GM12878 (cell line): ENCODE results near the gene LY6G5B. TPM values are rescaled to one million over a fixed set of nuclear protein-coding genes. Genes with fewer than 3 reads are reported as not detected.

Experiments
- ATAC-seq: fragments of 200-7000 bp; cut with Tn5 transposase; 3 replicates; pipeline ENCODE4 v1.9.1; 2020; ENCODE audit warnings: mild to moderate bottlenecking, moderate library complexity
- BruUV-seq: library from RNA; stranded (reverse); fragments of 400-500 nt; replicated peaks from 2 replicates; lab custom pipeline; 2021; lab: Mats Ljungman, UMichigan
- CTCF ChIA-PET: fragments of 300-600 bp; sonication (Branson Sonifier 250); formaldehyde crosslinking; extraction: SDS; loops from one replicate; lab custom pipeline; 2021; ENCODE audit warnings: inconsistent platforms; lab: Yijun Ruan, JAX
- POLR2A ChIA-PET: fragments of 350-600 bp; formaldehyde crosslinking; extraction: SDS; loops from one replicate; lab custom pipeline; 2021; ENCODE audit warnings: inconsistent platforms; lab: Charles Lee
- RAD21 ChIA-PET: fragments of 300-600 bp; sonication (Branson Sonifier 250); formaldehyde crosslinking; loops from one replicate; lab custom pipeline; 2023; ENCODE audit warnings: antibody characterized with exemption; ENCODE audit not compliant: unreplicated experiment; lab: Charles Lee
- SMC1A ChIA-PET: fragments of 300-600 bp; sonication (Branson Sonifier 250); formaldehyde crosslinking; loops from one replicate; lab custom pipeline; 2023; ENCODE audit not compliant: unreplicated experiment, uncharacterized antibody; lab: Charles Lee
- DNase-seq: peaks from one replicate; pipeline ENCODE4 v3.0.0-alpha.2; 2011; ENCODE audit warnings: low read depth, low spot score
- FAIRE-seq: peaks from 3 replicates; lab custom pipeline; 2011; peaks lifted over from hg19 to GRCh38; lab: Jason Lieb, UNC
- H2AFZ ChIP-seq: 2 replicates; pipeline ENCODE4 v1.6.0; 2011; ENCODE audit warnings: low read depth, low read length, control low read depth; ENCODE audit not compliant: control insufficient read depth
- H3K27ac ChIP-seq: 2 replicates; pipeline ENCODE4 v1.5.1; 2011; ENCODE audit warnings: control low read depth; ENCODE audit not compliant: control insufficient read depth, insufficient read depth
- H3K27me3 ChIP-seq, 2 experiments: replicated peaks in 1 of 2; 2 replicates each; pipeline versions ENCODE4 v1.6.0 to v1.6.1; 2011; ENCODE audit warnings: low read length in 1 of 2; ENCODE audit not compliant: control insufficient read depth in 2 of 2, insufficient read depth in 2 of 2
- H3K36me3 ChIP-seq, 2 experiments: 2 replicates each; pipeline ENCODE4 v1.5.1; 2011; ENCODE audit warnings: low read length in 1 of 2; ENCODE audit not compliant: control insufficient read depth in 2 of 2, insufficient read depth in 2 of 2
- H3K4me1 ChIP-seq: 2 replicates; pipeline ENCODE4 v1.6.1; 2011; ENCODE audit warnings: mild to moderate bottlenecking, low read length, moderate library complexity, mixed read lengths; ENCODE audit not compliant: control insufficient read depth, insufficient read depth
- H3K4me2 ChIP-seq: 2 replicates; pipeline ENCODE4 v1.6.0; 2011; ENCODE audit warnings: control low read depth; ENCODE audit not compliant: control insufficient read depth, insufficient read depth
- H3K4me3 ChIP-seq: fragments of 200-600 bp; sonication (generic); 2 replicates; pipeline ENCODE4 v1.5.1; 2016
- H3K79me2 ChIP-seq: 2 replicates; pipeline ENCODE4 v1.6.0; 2011; ENCODE audit warnings: low read length; ENCODE audit not compliant: control insufficient read depth, insufficient read depth
- H3K9ac ChIP-seq: 2 replicates; pipeline ENCODE4 v1.8.0; 2011; ENCODE audit warnings: low read length, control low read depth, mixed read lengths; ENCODE audit not compliant: control insufficient read depth, insufficient read depth
- H3K9me3 ChIP-seq: replicated peaks from 3 replicates; pipeline ENCODE4 v1.5.1; 2011; ENCODE audit warnings: mild to moderate bottlenecking, low read length; ENCODE audit not compliant: control insufficient read depth, insufficient read depth
- H4K20me1 ChIP-seq: 2 replicates; pipeline ENCODE4 v1.6.0; 2011; ENCODE audit not compliant: control insufficient read depth, insufficient read depth
- CBX3 ChIP-seq: fragments of 200-600 bp; sonication (generic); IDR thresholded peaks from 2 replicates; pipeline ENCODE4 v1.6.1; 2016; ENCODE audit warnings: low read depth, borderline replicate concordance
- DPF2 ChIP-seq: fragments of 450-650 bp; IDR thresholded peaks from 2 replicates; pipeline ENCODE4 v1.6.1; 2017; ENCODE audit warnings: mild to moderate bottlenecking
- E2F8 ChIP-seq: fragments of 450-650 bp; IDR thresholded peaks from 2 replicates; pipeline ENCODE4 v1.6.1; 2018; ENCODE audit warnings: mild to moderate bottlenecking, low read depth, moderate library complexity; ENCODE audit not compliant: partially characterized antibody
- HCFC1 ChIP-seq: fragments of 150-350 bp; IDR thresholded peaks from 2 replicates; pipeline ENCODE4 v1.6.1; 2014; ENCODE audit warnings: low read length
- MEF2A ChIP-seq: IDR thresholded peaks from 2 replicates; pipeline ENCODE4 v1.6.1; 2011; ENCODE audit warnings: low read depth, mild to moderate bottlenecking, low read length, moderate library complexity; ENCODE audit not compliant: insufficient read depth
- MXI1 ChIP-seq: fragments of 150-350 bp; IDR thresholded peaks from 2 replicates; pipeline ENCODE4 v1.6.1; 2011; ENCODE audit warnings: low read depth, mild to moderate bottlenecking, inconsistent platforms, low read length, improper control_type of control experiment
- NFIC ChIP-seq: IDR thresholded peaks from 2 replicates; pipeline ENCODE4 v1.6.1; 2012; ENCODE audit warnings: low read depth, mild to moderate bottlenecking, inconsistent platforms, low read length, moderate library complexity
- NR2C2 ChIP-seq: IDR thresholded peaks from 2 replicates; pipeline ENCODE4 v1.6.1; 2011; ENCODE audit warnings: borderline replicate concordance, low read depth; ENCODE audit not compliant: control insufficient read depth, insufficient read length
- NR2F1 ChIP-seq: fragments of 450-650 bp; conservative IDR thresholded peaks from 2 replicates; pipeline ENCODE4 v1.6.1; 2017; ENCODE audit warnings: mild to moderate bottlenecking
- POLR2A ChIP-seq: IDR thresholded peaks from 2 replicates; pipeline ENCODE4 v1.6.1; 2011; ENCODE audit warnings: low read depth, mild to moderate bottlenecking, low read length
- SP1 ChIP-seq: IDR thresholded peaks from one replicate; pipeline ENCODE4 v1.6.1; 2011; ENCODE audit warnings: low read depth, low read length
- SPI1 ChIP-seq: IDR thresholded peaks from 2 replicates; pipeline ENCODE4 v1.6.1; 2011; ENCODE audit warnings: low read depth, mild to moderate bottlenecking, low read length, moderate library complexity, borderline replicate concordance; ENCODE audit not compliant: insufficient read depth
- TCF12 ChIP-seq: IDR thresholded peaks from 2 replicates; pipeline ENCODE4 v1.6.1; 2011; ENCODE audit warnings: low read depth, mild to moderate bottlenecking, low read length
- WRNIP1 ChIP-seq: IDR thresholded peaks from 2 replicates; pipeline ENCODE4 v1.6.1; 2011; ENCODE audit warnings: low read depth, low read length, improper control_type of control experiment, borderline replicate concordance
- WGBS: methylation state at CpG from one replicate; pipeline ENCODE4 v1.1.6; 2016; ENCODE audit warnings: low lambda C conversion rate; ENCODE audit not compliant: insufficient replicate concordance, insufficient coverage; ENCODE audit errors: missing lambda C conversion rate; 5-methylcytosine and 5-hydroxymethylcytosine counted together
- in situ Hi-C: fragments of 300-500 bp; cut with MboI; formaldehyde crosslinking; loops from 9 replicates; pipeline ENCODE4 v1.14.3; 2018; ENCODE audit warnings: mixed read lengths
- intact Hi-C: fragments of 100-400 bp; cut with micrococcal nuclease; formaldehyde crosslinking; loops from one replicate; pipeline ENCODE4 v1.14.2; 2022; ENCODE audit not compliant: unreplicated experiment
- polyA plus RNA-seq, 11 experiments: library from polyadenylated mRNA; depleted of rRNA in 4 of 11; unstranded in 6 of 11; stranded (reverse) in 5 of 11; fragments of >200 nt; fragmentation: Nextera tagmentation in 4 of 11; fragmentation: Illumina TruSeq in 1 of 11; extraction: Ambion mirVana in 4 of 11; extraction: Trizol in 1 of 11; gene quantifications; 1 replicate in 1 of 11; 2 replicates in 10 of 11; pipeline versions ENCODE4 v1.2.1 to v1.2.3, GENCODE V29; 2011 to 2016; ENCODE audit warnings: inconsistent platforms in 2 of 11, missing spikeins in 2 of 11, low read depth in 1 of 11
- total RNA-seq, 4 experiments: library from RNA; depleted of rRNA in 3 of 4; stranded (reverse); fragments of >200 nt in 3 of 4; fragmentation: Illumina TruSeq in 1 of 4; extraction: Trizol in 1 of 4; gene quantifications; 2 replicates each; pipeline versions ENCODE4 v1.2.1 to v1.2.3, GENCODE V29; 2013 to 2021

The LY6G5B gene
- total and polyA plus RNA-seq, 10 of the 15 experiments (the other 5 are each of a cell fraction or from before 2014, with no cell fraction given), result 3.2 to 16.5 (median 7.5) TPM

DNA sequence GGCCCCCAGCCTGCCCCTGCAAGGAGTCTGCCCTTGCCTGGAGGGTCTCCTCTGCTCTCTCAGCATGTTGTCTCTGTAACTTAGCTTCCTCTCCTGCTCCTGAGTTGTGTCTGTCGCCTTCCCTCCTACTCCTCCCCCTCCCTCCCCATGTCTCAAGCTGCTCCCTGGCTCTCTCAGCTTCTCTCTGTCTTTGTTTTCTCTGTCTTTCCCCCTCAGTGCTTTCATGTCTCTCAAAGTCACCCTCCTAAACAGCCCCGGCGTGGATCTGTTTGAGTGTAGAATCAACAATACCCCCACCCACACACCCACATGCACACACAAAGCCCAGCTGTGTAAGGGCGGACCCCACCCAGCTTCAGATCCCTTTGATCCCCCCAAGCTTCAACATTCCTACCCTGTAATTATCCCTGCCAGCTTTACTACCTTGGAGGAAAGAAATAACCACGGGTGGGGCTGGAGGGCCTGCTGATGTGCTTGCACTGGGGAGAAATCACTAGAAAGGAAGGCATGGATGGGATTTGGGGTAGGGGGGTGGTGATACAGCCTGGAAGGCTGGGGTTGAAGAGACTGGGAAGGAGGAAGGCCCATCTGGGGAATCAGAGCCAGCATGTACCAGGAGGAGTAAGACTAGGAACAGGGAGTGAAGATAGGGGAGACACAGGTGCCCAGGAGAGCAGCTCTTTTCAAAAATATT is 44.4 kb downstream of the LY6G5B start:
- POLR2A ChIA-PET, result interaction anchor here (0.5 to 1.3 kb wide), 4 partner anchors 21 to 202 kb away, joined by 3 to 6 read pairs (median 4); no protein-coding TSS in a partner anchor
- RAD21 ChIA-PET, result no interaction called here
- H3K27ac ChIP-seq, result no peak overlapping the region
- no peak for DNase-seq
- no peaks in the 10 kb centered on the region for H3K4me1 ChIP-seq
- no TSS peak for BruUV-seq
- CTCF ChIA-PET, result interaction anchor here (1.1 to 1.4 kb wide), 2 partner anchors 10 to 56 kb away, joined by 3 to 5 read pairs; partner anchors contain the start of gene MPIG6B
- SMC1A ChIA-PET, result interaction anchor here (0.6 to 2.1 kb wide), 2 partner anchors 10 to 56 kb away, joined by 3 to 7 read pairs; partner anchors contain the start of gene MPIG6B
- H3K4me3 ChIP-seq, result no peak overlapping the region
- peaks cover 0 to 2% of the 10 kb centered on the region in 2 experiments; a peak in 3 of 4 replicates for H3K27me3 ChIP-seq
- H4K20me1 ChIP-seq, result no peaks in the 10 kb centered on the region
- 31% methylated on average over 5 of the region's 5 CpGs for WGBS
- no peaks in the 10 kb centered on the region for H3K36me3 ChIP-seq
- no peak for ATAC-seq
- FAIRE-seq, result no peak
- H3K79me2 ChIP-seq, result no peaks in the 10 kb centered on the region
- no peak overlapping the region for H3K4me2 ChIP-seq
- TF ChIP-seq E2F8 (no peak), POLR2A (no peak), TCF12 (no peak), MXI1 (no peak), HCFC1 (no peak), NFIC (no peak), SPI1 (no peak), WRNIP1 (no peak), NR2C2 (no peak), DPF2 (no peak), SP1 (no peak), MEF2A (no peak), NR2F1 (no peak), CBX3 (no peak)
- TF ChIP-seq, all 136 proteins: peak for 0
- H2AFZ ChIP-seq, result no peak overlapping the region
- no peak overlapping the region for H3K9ac ChIP-seq
- in situ Hi-C loops, result no loop called here
- no peaks in the 10 kb centered on the region for H3K9me3 ChIP-seq
- intact Hi-C loops, result no loop called here
